Measurements from ENCODE around the gene ZNF532.
"Not testable (repeated sequence)": the region's sequence is repeated elsewhere in the genome, so short reads cannot be mapped to it uniquely, and the experiment has no call there.

The ZNF532 gene

DNA sequence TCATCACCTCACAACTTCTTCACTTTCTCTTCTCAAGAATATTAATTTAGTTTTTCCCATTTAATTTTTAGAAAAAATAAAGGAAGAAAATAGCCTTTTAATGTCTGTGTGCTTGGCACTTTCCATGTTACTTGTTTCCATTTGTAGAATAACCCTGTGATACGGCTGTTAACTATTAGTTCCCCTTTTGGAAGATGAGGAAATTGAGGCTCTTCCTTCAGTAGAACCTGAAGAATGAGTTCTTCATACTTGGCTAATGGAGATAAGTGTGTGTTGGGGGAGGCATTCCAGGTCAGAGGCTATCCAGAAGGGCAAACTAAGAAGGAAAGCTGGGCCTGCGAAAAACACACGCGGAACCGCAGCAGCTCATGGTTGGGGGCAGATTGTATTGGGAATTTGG lies 38.3 kb downstream of the ZNF532 start:
- no peak for DNase-seq (ENCODE audit: low read depth)

DNA sequence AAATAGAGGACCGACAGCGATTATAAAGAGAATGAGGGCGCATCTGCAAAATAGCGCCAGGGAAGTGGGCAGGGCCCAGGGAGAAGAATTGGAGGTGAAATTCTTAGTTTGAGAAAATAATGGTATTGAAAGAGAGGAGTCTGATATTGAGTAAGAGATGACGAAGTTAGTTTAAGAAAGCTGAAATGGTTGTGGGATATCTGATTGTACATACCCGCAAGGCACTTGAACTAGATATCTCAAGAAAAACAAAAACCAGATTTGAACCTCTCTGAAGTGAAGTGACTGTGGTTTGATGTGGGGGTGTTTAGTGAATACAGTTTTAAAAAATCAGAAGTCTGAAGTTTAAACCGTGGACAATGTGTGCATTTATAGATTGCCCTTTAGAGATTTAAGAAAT lies 38.9 kb downstream of the ZNF532 start:
- DNase-seq (ENCODE audit: low read depth), result no peak

DNA sequence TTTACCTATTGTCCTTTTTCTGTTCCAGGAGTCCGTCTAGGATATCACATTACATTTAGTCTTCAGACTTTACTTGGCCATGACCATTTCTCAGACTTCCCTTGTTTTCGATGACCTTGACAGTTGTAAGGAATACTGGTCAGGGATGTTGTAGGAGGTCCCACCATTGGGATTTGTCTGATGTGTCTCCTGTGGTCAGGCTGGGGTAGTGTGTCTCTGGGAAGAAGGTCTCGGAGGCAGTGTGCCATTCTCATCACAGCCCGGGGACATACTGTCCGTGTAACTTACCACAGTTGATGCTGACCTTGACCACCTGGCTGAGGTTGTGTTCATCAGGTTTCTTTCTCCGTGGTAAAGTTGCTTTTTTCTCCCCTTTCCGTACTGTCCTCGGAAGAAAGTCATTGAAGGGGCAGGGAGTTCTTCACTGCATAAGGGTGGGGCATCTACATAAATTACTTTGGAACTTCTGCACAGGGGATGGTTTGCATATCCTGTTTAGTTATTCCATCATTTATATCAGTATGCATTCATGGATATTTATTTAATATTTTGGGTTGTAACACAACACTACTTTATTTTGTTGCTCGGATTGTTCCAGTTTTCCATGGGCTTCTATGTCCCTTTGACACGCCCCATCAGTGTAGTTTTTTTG lies 41.2 kb downstream of the ZNF532 start:
- DNase-seq (ENCODE audit: low read depth), result no peak

DNA sequence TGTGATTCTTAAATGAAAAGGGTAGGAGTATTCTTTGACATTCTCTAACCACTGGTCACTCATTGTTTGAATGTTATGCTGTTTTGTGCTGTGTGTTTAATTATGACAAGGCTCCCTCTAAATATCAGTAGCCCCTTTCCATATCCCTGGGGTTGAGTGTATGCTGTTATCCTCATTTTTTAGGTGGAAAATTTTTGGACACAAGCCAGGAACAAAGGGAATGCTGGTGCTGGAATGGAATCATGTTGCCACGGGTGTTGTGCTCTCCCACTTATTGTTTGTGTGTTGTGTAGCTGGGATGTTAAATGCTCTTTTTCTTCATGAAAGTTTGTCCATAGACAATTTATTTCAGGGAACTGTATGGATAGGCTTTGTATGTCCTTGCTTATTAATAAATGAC lies 43.3 kb downstream of the ZNF532 start:
- DNase-seq (ENCODE audit: low read depth), result no peak

DNA sequence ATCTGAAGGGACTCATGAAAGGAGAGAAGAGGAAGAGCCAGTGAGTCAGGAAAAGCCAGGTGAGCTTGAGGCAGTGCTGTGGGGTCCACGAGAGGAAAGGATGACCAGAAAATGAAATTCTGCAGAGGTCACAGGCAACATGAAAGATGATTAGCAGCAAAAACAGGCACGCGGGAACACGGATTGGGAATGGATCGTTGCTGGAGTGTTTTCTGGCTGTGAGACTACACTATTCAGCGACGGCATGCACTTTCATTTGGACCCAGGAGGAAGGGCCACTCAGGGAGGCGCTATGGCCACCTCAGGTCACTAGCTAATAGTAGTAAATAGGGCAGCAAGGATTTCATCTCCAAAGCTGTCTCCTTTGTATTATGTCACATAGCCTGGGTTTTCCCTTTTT lies 44.8 kb downstream of the ZNF532 start:
- no peak for DNase-seq (ENCODE audit: low read depth)

DNA sequence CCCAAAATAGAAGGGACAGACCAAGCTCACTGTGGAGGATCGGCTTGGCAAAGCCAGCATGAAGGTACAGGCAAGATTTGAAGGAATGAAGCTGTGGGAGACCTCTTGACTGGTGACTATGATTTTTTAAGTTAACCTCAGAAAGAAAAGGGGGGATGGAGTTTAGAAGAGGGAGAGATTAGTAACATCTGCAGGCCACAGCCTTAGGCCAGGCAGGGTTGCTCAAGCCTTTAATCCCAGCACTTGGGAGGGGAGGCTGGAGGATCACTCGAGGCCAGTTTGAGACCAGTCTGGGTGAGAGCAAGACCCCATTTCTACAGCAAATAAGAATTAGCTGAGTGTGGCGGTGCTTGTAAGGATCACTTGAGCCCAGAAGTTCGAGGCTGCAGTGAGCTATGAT lies 46.6 kb downstream of the ZNF532 start:
- DNase-seq (ENCODE audit: low read depth), result no peak

DNA sequence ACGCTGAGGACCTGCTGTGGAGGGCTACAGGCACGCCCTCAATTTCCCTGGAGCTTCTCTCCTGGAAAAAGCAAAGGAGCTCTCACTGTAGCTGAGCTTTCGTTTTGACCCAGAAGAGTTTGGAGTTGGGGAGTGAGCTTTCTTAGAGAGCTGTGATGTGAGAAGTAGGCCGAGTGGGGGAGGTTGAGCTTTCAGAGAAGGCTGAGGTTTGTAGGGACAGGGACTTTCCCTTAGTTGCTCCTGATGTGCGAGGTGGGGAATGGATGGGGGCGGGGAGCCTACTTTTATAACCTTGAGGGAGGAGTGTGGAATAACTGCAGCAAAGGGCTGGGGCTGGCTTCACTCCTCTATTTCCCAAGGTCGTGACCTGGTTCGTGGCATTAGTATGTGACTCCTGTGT lies 47.1 kb downstream of the ZNF532 start:
- DNase-seq (ENCODE audit: low read depth), result no peak

DNA sequence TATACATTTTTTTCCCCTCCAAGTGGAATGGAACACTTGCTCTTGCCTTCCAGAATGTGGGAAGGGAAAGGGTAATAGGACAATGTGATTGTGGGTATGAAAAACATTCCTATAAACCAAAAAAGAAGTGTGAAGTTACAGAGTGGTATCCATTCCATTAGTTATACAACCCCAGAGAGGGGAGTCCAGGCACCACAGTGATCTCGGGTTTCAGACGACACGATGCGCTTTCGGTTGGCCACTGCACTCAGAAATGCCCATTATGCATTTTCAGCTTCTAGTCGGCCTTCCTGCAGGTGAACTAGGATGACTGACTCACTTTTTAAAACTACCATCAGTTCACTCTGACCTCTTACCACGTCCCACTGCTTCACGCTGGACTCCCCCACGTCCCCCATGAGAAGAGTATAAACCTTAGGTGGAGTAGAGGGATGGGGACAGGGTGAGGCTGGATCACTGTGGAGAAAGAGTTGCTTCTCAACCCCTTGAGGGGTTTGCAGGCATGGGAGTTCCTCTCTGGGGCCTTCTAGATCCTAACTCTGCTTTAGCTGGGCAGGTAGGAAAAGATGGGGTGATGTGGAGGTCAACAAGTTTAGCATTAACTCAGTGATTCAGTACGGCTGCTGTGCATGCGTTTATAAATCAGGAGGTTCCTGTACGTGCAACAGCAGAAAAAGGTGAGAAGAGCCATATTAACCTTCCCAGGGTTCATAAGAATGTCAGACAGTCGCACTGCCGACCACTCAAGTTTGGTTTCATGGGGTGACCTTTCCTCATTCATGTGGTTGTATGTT lies 50.5 kb downstream of the ZNF532 start:
- DNase-seq (ENCODE audit: low read depth), result no peak

DNA sequence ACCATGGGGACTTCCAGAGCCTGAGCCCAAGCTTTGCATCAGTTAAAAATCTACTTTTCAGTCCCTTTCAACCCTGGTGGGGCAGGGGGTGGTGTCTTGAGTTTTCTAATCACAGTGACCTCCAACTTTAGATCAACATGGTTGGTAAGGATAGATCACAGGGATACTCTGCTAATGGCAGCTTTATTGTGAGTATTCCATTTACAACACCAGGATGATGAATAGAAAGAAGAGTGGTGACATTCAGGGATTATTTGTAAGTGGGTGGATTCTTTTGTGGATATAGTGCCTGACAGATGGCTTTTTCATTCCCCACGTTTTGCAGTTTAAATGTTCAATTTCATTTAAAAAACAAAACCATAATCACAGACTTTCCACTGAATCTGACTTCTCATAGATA lies 51.3 kb downstream of the ZNF532 start:
- DNase-seq (ENCODE audit: low read depth), result no peak

DNA sequence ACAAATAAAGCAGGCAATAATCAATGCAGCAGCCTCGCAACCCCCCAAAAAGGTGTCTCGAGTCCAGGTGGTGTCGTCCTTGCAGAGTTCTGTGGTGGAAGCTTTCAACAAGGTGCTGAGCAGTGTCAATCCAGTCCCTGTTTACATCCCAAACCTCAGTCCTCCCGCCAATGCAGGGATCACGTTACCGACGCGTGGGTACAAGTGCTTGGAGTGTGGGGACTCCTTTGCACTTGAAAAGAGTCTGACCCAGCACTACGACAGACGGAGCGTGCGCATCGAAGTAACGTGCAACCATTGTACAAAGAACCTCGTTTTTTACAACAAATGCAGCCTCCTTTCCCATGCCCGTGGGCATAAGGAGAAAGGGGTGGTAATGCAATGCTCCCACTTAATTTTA lies 55.3 kb downstream of the ZNF532 start:
- DNase-seq (ENCODE audit: low read depth), result not testable (repeated sequence)

DNA sequence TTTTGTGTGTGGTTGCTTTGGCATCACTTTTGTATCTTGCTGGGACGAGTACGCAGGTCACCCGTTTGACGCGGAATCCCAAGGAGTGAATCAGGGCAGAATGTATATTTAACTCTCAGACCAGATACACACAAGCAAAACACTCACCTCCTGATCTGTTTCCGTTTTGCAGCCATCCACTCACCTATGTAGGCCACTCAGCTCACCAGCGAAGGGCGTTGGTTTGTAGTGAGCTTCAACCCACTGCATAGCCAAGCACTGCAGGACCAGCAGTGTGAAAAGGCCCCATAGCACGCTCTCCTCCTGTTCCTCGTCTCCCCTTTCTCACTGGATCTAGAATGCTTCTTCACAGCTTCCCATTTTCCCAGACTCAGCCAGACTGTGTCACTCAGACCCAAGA lies 58.3 kb downstream of the ZNF532 start:
- DNase-seq (ENCODE audit: low read depth), result no peak

DNA sequence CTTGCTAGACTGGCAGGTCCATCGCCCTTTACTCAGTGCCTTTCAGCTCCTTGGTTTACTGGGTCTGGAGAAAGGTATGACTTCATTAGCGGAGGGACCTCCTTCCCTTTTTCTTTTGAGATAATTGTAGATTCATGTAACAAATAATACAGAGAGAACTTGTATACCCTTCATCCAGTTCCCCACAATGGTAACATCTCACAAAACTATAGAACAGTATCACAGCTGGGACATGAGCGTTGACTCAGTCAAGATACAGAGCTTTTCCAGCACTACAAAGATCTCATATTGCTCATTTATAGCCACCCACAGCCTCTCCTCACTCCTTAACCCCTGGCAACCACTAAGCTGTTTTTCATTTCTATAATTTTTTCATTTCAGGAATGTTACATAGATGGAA lies 59.8 kb downstream of the ZNF532 start:
- DNase-seq (ENCODE audit: low read depth), result no peak

DNA sequence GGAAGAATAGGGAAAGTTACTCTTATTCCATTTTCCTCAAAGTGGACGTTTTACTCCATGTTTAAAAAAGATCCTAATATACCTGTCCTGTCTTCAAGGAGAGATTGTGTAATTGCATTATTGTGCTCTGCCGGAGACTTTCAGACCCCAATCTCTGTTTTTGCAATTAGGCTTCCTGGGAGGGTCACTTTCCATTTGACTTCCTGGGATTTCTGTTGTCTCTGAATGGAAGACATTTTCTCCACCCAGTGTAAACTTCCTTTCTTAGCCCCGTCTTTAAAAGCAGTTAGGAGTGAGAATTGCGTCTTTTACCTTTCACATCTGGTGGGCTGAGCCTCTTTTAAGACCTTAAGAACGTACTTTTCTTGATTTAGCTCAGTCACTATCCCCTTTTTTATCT lies 63.0 kb downstream of the ZNF532 start:
- DNase-seq (ENCODE audit: low read depth), result no peak

DNA sequence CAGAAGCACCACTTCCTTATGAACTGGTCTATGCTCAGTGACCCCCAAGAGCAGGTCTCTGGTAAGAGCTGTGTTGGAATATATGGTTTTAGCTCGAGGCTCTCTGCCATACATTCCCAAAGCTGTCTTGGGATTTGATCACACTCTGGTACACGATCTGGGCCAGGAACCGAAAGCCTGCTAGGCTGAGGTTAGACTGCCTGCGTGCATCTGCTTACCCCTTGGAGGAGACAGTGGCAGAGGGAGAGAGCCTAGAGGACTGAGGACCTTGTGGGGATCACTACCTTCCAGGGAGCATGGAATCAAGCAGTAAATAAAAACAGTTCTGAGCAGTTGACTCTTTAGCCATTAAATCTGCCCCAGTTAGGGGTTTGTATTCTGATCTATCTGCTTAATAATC lies 63.7 kb downstream of the ZNF532 start:
- no peak for DNase-seq (ENCODE audit: low read depth)

DNA sequence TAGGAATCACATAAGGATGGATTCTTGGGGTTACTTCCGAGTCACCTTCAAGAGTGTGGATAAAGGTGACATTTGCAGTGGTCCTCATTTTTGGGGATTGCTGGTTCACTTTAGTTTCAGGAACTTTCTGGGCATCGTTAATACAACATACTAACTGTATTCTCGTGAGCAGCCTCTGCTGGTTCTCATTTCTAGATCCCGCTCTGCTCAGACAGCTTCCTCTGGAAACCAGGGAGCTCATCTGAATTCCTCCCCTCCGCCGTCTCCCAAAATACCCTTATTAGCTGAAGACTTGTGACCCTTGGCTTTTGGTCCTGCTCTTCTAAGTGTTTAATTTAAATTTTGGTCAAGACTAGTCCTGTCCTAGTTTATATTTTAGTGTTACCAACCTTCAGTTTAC lies 64.5 kb downstream of the ZNF532 start:
- no peak for DNase-seq (ENCODE audit: low read depth)

DNA sequence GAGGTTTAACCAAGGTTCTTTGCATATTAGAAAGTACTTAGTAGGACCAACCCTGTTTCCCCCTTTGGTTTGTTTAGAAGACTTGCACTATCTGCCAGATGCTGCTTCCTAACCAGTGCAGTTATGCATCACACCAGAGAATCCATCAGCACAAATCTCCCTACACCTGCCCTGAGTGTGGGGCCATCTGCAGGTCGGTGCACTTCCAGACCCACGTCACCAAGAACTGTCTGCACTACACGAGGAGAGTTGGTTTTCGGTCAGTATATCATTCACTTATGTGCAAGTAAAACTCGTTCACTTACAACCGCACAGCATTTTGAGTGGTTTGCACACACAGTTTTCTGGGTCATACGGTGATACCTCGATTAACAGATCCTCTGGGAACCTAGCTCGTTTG lies 69.7 kb downstream of the ZNF532 start:
- DNase-seq (ENCODE audit: low read depth), result no peak

DNA sequence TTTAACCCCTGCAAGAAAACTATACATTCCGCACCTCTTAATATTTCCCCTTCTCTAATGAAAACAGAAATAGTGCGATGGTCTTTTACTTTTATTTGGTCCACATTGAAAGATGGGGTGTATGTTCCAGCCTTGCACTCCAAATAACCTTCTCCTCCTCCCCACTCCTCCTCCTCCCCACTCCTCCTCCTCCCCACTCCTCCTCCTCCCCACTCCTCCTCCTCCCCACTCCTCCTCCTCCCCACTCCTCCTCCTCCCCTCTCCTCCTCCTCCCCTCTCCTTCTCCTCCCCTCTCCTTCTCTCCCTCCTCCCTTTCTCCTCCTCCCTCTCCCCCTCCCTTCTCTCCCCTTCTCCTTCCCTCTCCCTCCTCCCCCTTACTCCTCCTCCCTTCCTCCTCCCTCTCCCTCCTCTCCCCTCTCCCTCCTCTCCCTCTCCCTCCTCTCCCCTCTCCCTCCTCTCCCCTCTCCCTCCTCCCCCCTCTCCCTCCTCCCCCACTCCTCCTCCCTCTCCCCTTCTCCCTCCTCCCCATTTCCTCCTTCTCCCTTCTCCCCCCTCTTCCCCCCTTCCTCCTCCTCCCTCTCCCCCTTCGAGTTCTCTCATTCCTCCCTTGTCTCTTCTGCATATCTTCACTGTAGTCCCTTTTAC lies 70.4 kb downstream of the ZNF532 start:
- no peak for DNase-seq (ENCODE audit: low read depth)

DNA sequence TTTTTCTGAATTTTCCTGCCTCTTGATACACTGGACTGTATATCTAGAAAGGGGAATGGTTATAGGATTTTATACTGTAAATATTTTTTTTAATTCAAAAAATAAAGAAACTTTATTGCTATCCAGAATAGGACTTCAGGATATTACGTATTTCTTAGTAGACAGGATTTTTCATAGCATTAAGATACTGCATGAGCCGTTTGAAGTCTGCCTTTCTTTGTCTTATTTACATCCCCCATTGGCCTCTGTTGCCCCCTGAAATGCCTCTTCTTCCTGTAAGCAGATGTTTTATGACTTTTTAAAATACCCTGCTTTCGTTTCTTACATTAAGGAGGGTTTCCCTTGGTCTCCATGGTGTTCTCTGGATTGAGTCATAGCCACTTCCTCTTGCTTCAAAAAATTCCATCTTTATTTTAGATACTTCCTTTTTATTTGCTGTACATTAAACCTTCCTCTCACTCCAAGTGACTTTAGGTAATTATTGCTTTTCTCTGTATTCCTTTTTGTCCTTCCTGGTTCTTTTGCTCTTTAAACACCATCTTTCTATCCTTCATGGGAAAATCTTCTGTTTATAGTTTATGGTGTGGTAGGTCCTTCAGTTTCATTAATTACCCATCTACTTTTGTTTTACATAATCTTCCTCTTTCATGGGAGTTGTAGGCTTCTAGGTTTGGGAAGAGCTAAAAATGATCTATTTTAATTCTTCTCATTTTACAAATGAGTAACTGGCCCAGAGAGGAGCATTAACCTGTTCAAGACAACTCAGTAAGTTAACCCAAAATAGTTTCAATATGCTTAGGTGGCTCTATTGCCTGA lies 72.6 kb downstream of the ZNF532 start:
- DNase-seq (ENCODE audit: low read depth), result no peak

DNA sequence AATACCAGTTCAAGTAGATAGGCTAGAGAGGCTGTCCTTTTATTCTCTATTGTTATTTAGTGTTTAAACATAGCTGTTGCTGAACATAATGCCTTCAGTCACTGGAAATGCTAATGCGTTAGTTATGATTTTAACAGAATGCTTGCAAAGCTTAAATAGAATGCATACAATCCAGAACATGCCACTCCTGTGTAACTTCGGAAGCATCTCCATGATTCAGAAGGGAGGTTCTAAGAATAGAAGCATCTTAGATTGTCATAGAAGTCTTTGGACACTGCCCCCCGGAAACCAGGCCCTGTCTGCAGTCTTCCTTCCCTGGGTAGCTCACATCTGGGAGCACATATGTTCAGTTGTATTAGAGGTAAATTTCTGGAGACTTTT lies 73.2 kb downstream of the ZNF532 start:
- no peak for DNase-seq (ENCODE audit: low read depth)

DNA sequence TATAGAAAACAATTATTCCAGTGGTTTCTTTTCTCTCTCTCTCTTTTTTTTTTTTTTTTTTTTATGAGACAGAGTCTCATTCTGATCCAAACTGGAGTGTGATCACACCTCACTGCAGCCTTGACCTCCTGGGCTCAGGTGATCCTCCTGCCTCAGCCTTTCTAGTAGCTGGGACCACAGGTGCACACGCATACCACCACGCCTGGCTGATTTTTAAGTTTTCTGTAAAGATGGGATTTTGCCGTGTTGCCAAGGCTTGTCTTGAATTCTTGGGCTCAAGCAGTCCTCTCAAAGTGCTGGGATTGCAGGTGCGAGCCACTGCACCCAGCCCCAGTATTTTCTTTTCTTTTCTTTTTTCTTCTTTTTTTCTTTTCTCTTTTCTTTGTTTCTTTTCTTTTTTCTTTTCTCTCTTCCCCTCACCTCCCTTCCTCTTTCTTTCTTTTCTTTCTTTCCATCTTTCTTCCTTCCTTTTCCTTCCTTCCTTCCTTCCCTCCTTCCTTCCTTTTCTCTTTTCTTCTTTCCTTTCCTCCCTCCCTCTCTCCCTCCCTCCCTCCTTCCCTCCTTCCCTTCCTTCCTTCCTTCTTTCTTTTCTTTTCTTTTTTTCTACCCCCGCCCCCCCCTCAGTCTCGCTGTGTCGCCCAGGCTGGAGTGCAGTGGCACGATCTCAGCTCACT lies 76.9 kb downstream of the ZNF532 start:
- no peak for DNase-seq (ENCODE audit: low read depth)

DNA sequence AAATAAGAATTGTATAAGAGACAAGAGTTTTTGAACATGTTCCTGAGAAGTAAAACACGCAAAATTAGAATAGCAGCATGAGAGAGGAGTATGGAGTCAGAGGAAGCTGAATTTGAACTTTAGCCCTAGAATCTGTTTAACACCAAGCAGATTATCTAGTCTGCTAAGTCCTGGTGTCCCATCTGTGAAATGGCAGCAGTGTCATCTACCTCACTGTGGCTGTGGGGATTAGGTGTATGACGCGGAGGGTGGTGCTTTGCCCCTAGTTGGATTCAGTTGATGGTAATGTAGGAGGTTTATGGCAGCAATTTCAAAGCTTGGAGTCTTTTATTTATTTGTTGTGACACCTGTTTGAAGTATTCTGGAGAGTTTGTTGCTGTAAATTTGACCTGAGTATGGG lies 79.2 kb downstream of the ZNF532 start:
- DNase-seq (ENCODE audit: low read depth), result no peak

DNA sequence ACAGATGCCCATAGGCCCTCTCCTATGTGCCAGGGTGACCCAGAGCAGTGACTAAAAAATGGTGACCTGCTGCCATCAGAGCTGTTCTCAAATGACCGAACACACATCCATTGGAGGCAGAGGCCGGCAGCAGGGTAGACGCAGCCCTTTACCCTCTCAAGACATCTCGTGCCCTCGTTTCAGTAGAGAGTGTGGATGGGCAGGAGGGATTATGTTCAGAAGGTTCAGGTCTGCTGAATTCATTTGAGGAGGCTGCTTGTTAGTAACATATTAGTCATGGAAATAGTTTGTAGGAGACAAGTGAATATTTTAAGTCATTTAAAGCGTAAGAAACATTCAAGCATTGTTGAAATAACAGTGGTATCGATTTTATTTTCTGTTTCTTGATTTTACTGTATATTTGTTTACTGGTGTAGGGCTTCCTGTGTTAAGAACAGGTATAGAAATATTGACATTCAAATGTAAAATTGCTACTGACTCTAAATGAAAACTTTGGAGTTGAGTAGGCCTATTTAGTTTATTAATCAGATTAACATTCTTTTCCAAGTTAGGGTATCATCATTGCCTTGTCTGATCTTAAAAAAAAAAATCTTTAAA lies 82.6 kb downstream of the ZNF532 start:
- no peak for DNase-seq (ENCODE audit: low read depth)
